GM19467 (cell line): ENCODE measurements around the gene ADGRG3.

Experiments
- ATAC-seq: cut with Tn5 transposase; IDR thresholded peaks from one replicate; pipeline ENCODE4 v1.9.1; 2021; ENCODE audit warnings: mild to moderate bottlenecking, moderate library complexity; ENCODE audit not compliant: unreplicated experiment

Gene ADGRG3

DNA sequence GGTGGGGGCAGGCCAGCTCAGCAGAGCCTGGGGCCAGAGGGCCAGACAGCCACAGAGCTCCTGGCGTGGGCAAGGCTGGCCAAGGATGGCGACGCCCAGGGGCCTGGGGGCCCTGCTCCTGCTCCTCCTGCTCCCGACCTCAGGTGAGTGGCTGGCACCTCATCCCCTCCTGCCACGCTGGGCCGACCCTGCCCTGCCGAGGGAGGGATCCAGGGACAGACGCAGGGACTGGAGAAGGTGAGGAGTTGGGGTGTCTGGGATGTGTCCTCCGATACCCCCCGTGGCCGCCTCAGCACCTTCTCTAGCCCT lies at the start of gene ADGRG3:
TSS of gene ADGRG3 (plus strand) at position 44 of the 309 bp plus-strand sequence. CDS start at position 86, 42 bp downstream.
- no peak for ATAC-seq

DNA sequence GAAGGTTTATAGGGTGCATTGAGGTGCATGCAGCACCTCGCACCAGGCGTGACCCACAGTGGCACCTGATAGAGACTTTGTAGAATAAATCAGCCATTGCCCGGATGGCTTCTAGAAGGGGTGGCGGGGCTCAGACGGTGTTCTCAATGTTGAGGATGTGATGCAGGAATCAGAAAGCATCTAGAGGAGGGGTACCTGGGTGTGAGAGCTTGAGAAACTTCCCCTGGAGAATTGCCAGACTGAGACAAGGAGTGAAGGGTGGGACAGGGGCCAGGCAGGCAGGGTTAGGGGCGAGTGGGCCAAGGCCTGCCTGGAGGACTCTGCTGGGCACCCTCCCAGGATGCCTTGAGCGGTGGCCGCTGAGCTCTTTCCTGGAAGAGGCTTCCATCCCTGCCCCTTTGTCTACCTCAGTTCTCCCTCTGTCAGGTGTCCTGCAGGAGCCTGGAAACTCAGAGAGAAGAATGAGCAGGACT lies 48.9 kb upstream of the ADGRG3 start:
- no peak for ATAC-seq

DNA sequence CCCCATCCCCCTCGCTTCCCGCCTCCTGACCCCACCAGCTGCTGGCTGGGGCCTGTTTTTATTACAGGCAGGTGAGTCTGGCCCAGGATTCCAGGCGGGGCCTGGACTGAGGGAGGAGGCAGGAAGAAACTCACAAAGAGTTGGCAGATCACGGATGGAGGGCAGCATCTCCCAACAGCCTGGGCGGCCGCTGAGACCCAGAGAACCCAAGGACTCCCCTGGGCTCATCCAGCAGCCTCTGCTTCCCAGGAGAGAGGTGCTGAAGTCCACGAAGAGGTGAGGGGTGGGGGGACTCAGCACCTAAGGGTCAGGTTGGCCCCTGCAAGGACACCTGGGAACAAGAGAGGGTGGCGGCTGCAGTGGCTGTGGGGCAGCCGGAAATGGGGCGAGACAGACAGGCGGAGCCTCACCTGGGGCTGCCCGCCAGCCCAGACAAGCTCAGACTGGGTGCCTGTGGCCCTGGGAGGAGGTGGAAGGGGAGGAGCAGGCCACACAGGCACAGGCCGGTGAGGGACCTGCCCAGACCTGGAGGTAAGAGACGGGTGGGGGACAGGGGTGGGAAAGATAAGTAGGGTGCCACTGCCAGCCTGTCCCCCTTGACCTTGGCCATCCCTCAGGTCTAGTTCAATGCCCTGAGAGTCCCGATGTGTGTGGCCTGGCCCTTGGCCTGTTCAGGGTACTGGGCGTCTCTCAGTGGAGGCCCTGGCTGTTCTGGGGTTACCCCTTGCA lies 48.3 kb upstream of the ADGRG3 start:
- ATAC-seq = no peak

GRCh38 chr16:57620335-57621231 lies 47.5 kb upstream of the ADGRG3 start:
- ATAC-seq = no peak

- no peak for ATAC-seq
Observed at GRCh38 chr16:57621521-57622271, 46.4 kb upstream of the ADGRG3 start.

DNA sequence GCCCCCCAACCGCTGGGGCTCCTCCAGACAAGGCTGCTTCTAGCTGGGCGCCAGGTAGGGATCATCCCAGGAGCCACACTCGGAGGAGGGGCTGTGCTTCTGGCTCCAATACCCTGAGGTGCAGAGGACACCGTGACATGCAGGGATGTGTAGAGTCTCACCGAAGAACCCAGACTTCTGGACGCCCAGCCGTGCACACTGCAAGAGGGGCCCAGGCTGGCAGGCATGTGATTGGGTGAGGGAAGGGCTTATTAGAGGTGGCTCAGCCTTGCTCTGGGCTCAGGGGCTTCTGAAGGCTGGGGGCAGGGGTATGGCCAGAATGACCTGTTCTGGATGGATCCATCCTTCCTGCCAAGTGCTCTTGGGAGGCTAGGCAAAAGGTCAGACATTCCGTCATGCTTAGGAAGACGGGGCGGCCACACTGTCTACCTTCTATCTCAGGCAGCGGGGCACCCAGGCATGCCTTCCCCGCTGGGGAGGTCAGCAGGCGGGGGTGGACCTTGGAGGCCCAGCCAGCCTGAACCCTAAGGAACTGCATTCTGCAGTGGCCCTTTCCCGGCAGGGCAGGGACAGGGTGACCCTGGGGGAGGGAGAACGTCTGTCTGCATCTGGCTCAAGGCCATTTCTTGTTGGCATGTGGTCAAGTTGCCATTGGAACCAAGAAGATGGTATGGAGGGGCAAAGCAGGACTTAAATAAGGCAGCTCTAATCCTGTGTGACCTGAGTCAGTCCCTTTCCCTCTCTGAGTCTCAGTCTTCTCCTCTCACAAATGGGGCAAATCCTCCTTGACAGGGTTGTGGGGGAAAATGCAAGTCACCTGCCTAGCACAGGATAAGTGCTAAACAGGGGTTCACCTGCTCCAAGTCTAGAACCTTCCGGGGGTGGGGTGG lies 45.5 kb upstream of the ADGRG3 start:
- ATAC-seq = no peak

DNA sequence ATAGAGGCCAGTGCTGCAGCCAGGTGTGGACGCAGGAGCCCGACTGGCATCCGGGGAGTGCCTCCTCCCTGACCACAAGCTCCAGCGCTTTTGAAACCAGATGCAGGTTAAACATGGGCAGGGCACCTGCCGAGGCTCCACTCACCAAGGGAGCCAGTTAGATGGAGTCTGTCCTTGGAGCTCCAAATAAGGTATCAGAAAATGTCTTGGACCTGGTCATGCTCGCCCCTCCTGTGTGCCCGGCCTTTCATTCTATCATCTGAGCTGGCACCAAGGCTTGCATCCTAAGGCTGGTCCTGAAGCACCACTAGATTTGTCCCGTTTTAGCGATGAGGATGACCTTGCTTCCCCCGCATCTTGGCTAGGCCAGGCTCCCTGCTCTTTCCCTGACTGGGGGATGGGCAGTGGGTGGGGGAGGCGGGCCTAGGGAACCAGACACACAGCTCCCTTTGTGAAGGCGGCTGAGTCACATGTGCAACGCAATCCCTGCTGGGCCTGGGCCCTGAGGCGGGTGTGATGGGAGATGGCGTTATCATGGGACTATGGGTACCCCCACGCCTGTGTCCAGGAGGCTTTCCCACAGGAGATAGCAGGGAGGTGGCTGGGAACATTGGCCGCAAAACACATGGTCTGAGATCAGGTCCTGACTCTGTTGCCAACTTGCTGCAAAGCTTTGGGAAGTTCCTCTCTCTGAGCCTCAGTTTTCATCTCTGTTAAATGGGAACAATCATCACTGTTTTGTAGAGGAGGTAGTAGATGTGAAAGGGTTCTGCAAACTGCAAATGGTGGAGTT lies 44.7 kb upstream of the ADGRG3 start:
- no peak for ATAC-seq

DNA sequence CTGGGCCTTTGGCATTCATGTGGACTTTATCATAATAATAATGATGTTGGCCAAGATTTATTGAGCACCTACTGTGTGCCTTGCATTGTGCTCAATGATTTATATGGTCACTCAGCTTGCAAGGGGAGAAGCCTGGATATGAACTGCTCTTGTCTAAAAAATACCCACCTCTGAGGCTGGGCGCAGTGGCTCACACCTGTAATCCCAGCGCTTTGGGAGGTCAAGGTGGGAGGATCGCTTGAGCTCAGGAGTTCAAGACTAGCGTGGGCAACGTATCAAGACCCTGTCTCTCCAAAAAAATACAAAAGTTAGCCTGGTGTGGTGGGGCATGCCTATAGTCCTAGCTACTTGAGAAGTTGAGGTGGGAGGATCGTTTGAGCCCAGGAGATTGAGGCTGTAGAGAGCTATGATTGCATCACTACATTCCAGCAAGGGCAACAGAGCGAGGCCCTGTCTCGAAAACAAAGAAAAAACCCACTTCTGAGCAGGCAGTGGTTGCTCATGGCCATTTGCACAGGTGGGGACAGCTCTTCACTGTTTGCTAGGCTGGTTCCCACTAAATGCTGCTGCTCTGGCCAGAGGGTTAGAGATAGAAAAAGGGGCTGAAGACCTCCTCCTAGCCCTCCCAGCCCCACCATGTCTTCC lies 43.9 kb upstream of the ADGRG3 start:
- no peak for ATAC-seq

DNA sequence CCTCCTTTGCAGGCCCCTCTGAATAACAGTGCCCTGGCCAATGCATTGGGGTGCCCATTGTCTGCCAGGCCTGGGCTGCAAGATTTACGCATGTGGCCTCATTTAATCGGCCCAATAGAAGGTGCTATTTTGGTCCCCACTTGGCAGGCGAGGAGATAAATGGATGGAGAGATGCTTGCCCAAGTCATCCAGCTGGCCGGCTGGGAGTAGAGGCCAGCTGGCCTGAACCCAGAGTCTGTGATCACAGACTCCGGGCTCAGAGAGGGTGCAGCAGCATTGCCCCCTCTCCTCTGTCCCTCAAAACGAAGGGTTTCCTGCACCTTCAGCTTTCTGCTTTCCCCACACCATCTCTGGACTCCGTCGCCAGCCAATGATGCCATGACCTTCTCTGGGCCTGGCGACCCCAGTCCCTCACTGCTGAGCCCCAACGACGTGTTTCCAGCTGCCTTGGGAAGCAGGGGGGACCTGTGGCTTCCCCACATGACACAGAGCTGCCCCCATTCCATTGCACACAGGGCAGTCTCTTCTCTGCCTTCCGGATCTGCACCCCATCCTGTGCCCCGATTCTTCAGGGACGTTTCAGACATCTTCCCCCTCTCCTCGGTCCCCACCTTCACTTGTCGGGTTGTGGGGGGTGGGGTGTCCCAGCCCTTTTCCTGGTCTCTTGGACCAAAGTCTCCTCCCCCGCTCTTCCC lies 43.2 kb upstream of the ADGRG3 start:
- ATAC-seq = no peak

DNA sequence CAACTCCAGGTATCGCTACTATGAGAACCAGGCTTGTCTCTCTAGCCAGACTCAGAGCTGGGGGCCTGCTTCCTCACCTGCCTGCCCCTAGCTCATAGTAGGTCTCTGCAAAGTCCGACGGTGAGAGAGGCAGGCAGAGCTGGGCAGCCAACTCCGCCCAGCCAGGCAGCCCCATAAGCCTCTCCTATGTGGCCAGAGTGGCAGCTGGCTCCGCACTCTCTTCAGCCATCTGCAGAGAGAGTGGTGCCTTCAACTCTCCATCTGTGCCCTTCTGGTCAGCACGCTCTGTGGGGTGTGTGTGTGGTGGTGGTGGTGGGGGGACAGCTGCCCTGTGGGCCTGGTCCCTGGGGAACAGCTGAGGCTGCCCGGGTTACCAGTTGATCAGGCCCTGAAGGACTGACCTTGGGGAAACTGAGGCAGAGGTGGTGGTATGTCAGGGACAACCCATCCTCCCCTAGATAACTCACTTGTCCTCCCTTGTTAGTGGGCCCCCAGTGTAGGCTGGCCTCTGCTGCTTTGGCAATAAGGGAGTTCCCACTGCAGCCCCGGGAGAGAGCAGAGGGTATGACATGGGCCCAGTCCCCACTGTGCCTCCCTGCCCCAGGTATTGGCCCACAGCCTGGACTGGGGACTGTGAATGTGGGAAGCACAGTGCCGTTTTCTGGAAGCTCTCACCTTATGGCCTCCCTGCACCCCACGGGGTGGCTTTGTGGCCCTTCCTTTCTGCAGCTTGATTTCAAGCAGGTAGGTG lies 41.5 kb upstream of the ADGRG3 start:
- ATAC-seq = no peak

DNA sequence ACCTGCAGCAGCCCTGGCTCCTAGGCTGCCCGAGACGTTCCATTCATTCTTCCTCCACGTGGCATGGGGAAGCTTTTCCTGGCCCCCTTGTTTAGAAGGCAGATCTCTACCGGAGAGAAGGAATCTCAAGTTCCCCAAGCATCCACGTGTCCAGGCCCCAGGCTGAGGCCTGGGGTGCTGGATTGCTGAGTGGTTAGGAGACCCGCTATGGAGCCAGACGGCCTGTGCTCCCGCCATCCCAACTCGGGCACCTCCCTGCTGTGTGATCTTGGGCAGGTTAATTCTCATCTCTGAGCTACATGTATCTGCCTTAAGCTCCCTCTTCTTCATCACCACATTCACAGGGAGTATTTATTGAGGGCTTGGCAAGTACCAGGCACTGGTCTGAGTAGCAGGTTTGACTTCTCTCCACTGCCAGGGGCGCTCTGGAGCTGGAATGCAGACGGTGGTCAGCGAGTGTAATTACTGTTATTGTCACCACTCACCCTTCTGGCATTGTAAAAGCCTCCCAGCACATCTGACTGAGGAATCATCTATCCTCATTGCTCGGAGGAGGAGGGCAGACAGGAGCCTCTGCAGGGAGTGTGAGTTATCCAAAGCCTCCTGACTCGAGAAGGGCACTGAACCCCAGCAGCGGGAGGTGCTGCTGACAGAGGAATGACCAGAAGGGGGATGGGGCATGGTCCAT lies 40.8 kb upstream of the ADGRG3 start:
- ATAC-seq = no peak

DNA sequence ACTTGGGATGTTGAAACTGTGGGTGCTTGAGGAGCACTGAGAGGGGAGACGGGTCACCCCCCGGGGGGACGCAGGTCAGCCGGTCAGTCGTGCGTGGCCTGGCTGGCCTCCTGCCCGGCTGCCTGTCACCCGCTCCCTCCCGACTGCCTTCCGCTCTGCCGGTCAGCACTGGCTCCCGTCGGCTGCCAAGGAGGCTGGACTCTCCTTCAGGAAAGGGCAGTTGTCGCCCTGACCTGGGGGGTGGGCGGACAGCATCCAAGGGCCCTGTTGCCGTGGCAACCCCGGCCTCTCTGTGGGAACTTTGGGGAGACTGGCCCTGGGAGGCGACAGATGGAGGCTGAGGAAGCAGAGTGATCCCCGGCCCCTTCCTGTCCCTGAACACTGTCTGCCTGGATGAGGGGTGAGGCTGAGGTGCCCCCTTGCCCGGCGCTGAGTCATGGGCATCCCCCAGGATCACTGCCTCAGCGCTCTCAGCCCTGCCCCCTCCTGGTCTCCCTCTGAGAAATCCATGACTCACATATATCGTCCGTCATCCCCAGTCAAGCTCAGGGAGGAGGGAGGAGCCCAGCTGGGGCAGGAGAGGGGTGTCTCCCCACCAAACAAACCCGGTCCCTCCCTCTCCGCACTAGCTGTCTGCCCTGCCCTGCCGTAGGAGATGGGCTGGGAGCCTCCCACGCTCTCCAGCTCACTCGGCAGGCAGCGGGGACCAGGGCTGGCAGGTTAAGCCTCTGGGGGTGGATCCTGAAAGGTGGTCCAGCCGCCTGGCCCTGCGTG lies 39.9 kb upstream of the ADGRG3 start, which contains the start of gene ADGRG1:
TSS of gene ADGRG1 (plus strand) at position 623 of the 774 bp plus-strand sequence. CDS start 21,658 bp downstream, outside the sequence.
- no peak for ATAC-seq

GRCh38 chr16:57628783-57629293 lies 39.3 kb upstream of the ADGRG3 start:
- ATAC-seq = no peak

DNA sequence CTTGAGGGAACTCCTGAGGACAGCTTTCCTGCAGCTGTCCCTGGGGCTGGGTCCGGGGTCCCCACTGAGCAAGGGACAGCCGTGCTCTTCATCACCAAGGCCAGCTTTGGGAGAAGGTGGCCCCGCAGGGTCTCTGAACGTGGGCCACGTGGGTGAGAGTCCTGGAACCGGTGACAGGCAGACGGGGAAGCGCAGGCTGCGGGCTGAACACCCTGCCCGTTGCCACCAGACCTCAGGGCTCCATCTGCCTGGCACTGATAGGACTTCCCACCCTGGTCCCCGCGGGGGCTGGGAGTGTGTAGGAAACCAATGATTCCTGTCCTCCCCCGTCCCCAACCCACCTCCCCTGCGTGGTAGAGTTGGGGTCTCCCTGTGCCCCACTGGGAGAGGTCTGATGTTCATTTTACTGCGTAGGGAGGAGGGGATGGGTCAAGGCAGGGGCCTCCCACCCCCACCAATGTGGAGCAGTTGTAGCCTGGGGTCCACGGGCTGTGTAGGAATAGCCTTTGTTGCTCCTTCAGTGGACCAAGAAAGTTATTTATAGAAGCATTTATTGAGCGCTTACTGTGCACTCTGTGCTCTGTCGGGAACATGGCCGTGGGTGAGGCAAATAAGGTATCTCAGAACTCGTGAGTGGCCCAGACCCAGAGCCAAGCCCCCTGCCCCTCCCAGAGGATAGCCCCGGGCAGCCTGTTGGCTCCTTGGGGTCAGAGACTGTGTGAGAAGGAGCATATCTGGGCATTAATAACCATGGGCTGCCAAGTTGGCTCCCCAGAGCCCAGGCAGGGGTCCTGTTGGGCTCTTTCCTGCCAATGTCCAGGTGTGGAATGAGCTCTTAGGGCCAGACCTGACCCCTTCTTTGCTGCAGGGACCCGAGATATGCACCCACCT lies 38.3 kb upstream of the ADGRG3 start:
- ATAC-seq = no peak

DNA sequence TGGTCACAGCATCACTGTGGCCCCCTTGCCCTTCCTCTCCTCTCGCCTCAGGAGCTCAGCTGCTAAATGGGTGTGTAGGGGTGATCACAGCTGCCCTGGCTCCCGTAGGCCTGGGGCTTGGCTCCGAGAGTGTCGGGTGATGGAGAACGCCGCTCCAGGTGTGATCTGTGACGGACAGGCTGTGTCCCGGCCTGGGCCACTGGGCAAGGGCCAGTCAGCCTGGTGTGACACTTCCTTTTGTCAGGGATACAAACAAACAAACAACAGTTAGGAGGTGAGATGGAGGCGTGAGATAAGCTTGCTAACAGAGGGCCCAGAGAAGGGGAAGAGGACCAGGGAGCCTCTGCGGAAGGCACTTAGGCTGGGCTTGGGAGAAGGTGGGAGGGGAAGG lies 37.7 kb upstream of the ADGRG3 start:
- no peak for ATAC-seq
